ENCODE data around the gene ATP2A1. TPM values are rescaled to one million over a fixed set of nuclear protein-coding genes. Genes with fewer than 3 reads are reported as not detected.

The ATP2A1 gene
- total and polyA plus RNA-seq, 2 of the 8 experiments (the other 6 are each of a cell fraction or from before 2014, with no cell fraction given), result 1.7 to 2.4 TPM

GRCh38 chr16:28915181-28915580, 36.9 kb downstream of the ATP2A1 start (continued):
- no peak for TF ChIP-seq RNF2 (IDR thresholded peaks at IDR 0.05; ENCODE audit: borderline replicate concordance, low read depth, low read length, missing control alignments, poor library complexity, severe bottlenecking)
- TF ChIP-seq MAX (IDR thresholded peaks at IDR 0.05), result no peak
- no peak for TF ChIP-seq NANOG (IDR thresholded peaks at IDR 0.05; ENCODE audit: insufficient read depth, low read depth, low read length, poor library complexity, severe bottlenecking)

Measured in H1 (cell line).